HG03469 (cell line): Measurements from ENCODE around the gene SLC6A3.
"Not testable (repeated sequence)": the region's sequence is repeated elsewhere in the genome, so short reads cannot be mapped to it uniquely, and the experiment has no call there.

Experiments
- ATAC-seq: cut with Tn5 transposase; IDR thresholded peaks from one replicate; pipeline ENCODE4 v1.9.1; 2021; ENCODE audit warnings: mild to moderate bottlenecking, moderate library complexity, moderate number of reproducible peaks; ENCODE audit not compliant: unreplicated experiment

The SLC6A3 gene

GRCh38 chr5:1375871-1376810 is 69.1 kb downstream of the SLC6A3 start:
- no peak for ATAC-seq

DNA sequence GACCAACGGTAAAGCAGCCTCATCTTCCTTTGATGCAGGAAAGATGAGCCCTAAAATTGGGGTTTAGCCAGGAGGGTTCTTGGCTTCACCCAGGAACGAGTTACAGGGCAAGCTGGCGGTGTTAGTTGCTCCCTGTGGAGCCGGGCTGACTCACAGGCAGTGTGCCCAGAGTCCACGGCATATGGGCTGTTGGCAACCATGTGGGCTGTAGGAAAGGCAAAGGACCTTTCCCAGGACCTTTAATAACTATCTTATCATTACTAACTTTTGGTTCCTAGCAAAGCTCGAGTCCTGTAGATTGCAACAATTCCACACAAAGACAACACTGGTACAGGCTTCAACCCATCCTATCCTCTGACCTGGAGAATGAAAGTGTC is 70.6 kb downstream of the SLC6A3 start:
- no peak for ATAC-seq

- no peak for ATAC-seq
Observed at GRCh38 chr5:1374030-1374678, 71.1 kb downstream of the SLC6A3 start.

- ATAC-seq, result not testable (repeated sequence)
Observed at GRCh38 chr5:1371972-1372342, 73.3 kb downstream of the SLC6A3 start.

DNA sequence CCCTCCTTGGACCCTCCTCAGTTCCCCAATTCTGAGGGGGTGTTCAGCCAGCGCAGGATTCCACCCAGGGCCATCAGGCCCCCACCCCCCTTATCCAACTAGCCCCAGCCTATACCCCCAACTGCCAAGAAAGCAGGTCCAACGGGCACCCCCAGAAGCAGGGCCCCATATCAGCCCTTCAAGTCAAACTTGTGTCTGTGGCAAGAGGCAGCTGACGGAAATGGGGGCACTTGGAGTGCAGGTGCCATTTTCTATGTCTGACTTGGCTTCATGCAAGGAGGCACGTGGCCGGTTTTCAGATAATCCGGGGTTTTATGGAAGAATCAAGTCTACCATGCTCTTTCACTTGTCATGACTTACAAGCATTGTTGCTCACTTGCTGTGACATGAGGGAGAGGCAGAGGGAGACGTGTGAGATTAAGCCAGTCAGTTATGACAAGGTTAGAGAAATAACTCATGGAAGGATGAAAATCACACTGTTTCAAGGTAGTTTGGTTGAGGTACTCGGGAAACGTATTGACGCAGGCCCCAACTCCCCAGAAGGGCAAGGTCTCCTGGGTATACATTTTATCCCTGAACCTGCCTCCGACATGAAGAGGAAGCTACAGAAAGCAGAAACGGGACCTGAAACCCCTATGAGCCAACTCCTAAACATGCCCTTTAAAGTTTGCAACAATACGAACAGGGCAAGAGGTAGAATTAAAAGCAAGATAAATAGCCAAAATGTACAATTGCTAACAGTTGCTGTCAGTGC is 73.8 kb downstream of the SLC6A3 start:
- ATAC-seq, result no peak

DNA sequence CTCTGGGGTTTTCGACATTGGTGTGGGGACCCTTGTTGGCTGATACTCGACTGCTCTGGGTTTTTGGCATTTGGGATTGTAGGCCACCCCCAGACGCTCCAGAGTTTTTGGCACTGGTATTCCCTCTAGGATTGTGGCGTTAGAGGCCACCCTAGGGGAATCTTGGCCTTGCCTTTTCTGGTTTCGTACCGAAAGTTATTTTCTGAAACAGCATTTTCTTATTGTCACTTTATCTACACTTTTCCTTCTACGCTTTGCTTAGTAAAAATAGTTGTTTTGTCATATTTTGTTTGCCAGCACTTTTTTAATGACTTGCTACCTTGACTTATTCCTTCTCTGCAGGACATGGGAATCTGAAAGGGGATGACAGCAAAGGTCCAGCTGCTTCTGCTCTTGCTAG is 75.2 kb downstream of the SLC6A3 start:
- no peak for ATAC-seq

DNA sequence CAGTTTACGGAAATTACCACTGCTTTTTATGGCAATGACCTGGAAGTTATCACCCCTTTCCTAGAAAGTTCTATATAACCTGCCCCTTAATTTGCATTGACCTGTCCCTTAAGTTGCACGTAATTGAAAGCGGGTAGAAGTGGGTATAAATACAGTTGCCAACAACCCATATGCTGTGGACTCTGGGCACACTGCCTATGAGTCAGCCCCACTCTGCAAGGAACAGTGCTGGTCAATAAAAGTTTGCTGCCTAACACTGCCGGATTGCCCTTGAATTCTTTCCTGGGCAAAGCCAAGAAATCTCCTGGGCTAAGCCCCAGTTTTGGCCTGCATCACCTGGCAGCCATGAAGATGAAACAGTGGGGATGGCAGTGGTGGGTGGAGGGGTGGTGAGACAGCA is 76.5 kb downstream of the SLC6A3 start:
- no peak for ATAC-seq

DNA sequence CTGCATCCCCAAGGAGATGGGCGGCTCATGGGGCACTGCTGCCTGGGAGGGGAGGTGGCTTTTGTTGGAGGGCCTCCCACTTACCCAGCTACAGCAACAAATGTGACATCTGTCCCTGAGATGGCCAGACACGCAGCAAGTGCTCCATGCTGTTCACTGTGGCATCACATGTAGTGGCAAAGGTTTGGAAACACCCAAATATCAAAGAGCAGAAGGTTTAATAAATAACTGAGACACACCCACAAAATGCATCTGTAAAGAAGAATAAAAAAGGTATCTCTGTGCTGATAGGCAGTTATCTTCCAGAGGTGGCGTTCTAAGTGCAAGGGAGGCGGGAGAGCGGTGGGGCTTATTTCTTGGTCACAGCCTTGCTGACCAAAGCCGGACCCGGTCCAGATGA is 77.0 kb downstream of the SLC6A3 start:
- ATAC-seq, result no peak

GRCh38 chr5:1367149-1367548 is 78.1 kb downstream of the SLC6A3 start:
- ATAC-seq, result no peak

GRCh38 chr5:1366514-1366913 is 78.7 kb downstream of the SLC6A3 start:
- peak; percentile 68 for ATAC-seq

- no peak for ATAC-seq
Observed at GRCh38 chr5:1364211-1364610, 81.0 kb downstream of the SLC6A3 start.

- ATAC-seq, result no peak
Observed at GRCh38 chr5:1363581-1363980, 81.7 kb downstream of the SLC6A3 start.

GRCh38 chr5:1363160-1363559 is 82.1 kb downstream of the SLC6A3 start:
- no peak for ATAC-seq

- ATAC-seq, result no peak
Observed at GRCh38 chr5:1362242-1363015, 82.8 kb downstream of the SLC6A3 start.

DNA sequence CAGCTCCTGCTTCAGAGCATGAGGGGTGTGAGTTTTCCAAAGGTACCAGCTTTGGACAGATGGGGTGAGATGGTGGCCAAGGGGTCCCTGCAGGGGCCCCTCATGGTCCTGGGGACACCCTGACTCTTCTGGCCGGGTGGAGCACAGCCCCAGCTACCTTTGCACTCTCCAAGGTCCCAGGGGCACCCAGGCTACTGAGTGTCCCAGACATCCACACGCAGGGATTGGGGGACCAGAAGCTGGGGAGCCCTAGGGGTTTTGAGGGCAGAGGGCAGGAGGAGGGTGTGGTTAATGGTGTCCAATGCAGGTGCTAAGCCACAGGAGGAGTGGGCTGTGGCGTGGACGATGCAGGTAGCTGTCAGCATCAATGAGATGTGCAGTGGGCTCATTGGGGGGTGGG is 84.4 kb downstream of the SLC6A3 start:
- ATAC-seq, result no peak

- ATAC-seq, result not testable (repeated sequence)
Observed at GRCh38 chr5:1360367-1360766, 84.9 kb downstream of the SLC6A3 start.

GRCh38 chr5:1359713-1360112 is 85.5 kb downstream of the SLC6A3 start:
- no peak for ATAC-seq

DNA sequence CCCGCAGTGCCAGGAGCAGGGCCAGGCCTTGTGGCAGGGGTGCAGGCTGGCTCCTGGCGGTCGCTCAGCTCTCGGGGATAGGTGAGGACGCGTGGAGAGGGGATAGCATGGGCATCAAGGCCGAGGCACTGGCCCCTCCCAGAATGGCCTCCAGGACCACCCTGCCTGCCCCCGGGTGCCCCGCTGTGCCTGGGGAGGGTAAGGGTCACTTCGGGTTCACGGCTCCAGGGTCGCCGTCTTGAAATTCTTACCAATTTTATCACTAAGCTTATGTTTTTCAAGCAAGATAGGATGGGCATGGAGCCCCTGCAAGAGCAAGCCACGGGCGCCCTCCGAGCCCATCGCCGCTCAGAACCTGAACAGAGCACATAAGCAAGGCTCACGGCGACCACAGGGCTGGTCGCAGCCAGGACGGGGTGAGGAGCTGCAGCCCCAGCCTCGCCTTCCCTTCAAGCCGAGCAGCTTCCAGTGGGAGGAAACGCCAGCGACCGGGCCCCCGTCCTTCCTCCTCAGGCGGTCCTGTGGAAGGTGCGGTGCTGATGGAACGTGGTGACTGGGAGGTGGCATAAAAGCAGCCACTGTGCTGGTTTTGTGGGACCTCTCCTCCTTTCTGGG is 86.1 kb downstream of the SLC6A3 start:
- ATAC-seq, result no peak

DNA sequence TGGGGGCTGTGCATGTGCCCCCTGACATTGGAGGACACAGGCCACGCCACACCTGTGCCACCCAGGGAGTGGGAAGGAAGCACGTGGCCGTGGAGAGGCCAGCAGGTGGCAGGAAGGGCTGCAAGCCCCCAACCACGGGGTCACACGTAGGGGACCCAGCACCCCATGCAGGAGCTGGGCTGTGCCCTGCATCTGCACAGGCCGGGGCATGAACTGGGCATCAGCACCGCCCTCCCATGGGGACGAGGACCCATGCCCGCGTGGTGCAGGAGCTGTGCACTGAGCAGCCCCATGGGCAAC is 86.6 kb downstream of the SLC6A3 start:
- ATAC-seq, result no peak

- ATAC-seq, result no peak
Observed at GRCh38 chr5:1357946-1358725, 87.1 kb downstream of the SLC6A3 start.
